ENCODE data around the gene C1S. TPM values are rescaled to one million over a fixed set of nuclear protein-coding genes. Genes with fewer than 3 reads are reported as not detected.

The C1S gene
- total and polyA plus RNA-seq, 2 donors (not counting 1 experiment from before 2014, with no cell fraction given), result 0.21 to 0.64 TPM

GRCh38 chr12:7061596-7061995 lies 1.1 kb downstream of the C1S start:
- no peaks in the 10 kb centered on the region for H4K20me1 ChIP-seq (ENCODE audit: control insufficient read depth, insufficient read depth, low read length, poor library complexity, severe bottlenecking)
- ChIA-PET CTCF (no interaction called here), POLR2A (no interaction called here)
- H3K9me3 Mint-ChIP-seq (ENCODE audit: insufficient read depth), result no peaks in the 10 kb centered on the region
- H3K27me3 Mint-ChIP-seq, result peaks cover 38% of the 10 kb centered on the region
- no peak overlapping the region for H2AFZ ChIP-seq (ENCODE audit: insufficient read depth, low read depth, low read length, poor library complexity, severe bottlenecking)
- no peak for TF ChIP-seq CTCF (IDR thresholded peaks at IDR 0.05)
- TF ChIP-seq EZH2 (IDR thresholded peaks at IDR 0.05; ENCODE audit: borderline replicate concordance, insufficient read depth, low read depth, low read length, poor library complexity, severe bottlenecking), result no peak
- no peaks in the 10 kb centered on the region for H3K9me3 ChIP-seq (ENCODE audit: control extremely low read depth in 1 of 3, control insufficient read depth in 2 of 3, insufficient read depth in 1 of 3, low read length in 2 of 3)
- DNase-seq, result no peak
- H3K4me1 Mint-ChIP-seq, result no peaks in the 10 kb centered on the region
- no peaks in the 10 kb centered on the region for H3K4me1 ChIP-seq (ENCODE audit: control insufficient read depth in 2 of 2, insufficient read depth in 2 of 2, low read length in 2 of 2)
- no peak for ATAC-seq (ENCODE audit: low read depth)
- H3K79me2 ChIP-seq (ENCODE audit: control insufficient read depth, insufficient read depth, low read length), result no peaks in the 10 kb centered on the region
- WGBS (ENCODE audit: insufficient coverage), result 100% methylated on average over 7 of the region's 7 CpGs
- no peak overlapping the region for H3K4me2 ChIP-seq (replicated peaks; ENCODE audit: low read depth, low read length, poor library complexity, severe bottlenecking)
- H3K27ac Mint-ChIP-seq, result no peak overlapping the region
- H3K27me3 ChIP-seq (replicated peaks in 1 of 4; ENCODE audit: control extremely low read depth in 1 of 4, control insufficient read depth in 3 of 4, insufficient read depth in 4 of 4, low read length in 3 of 4), result peaks cover 0 to 6% (median 0%) of the 10 kb centered on the region in 4 experiments
- H3K36me3 ChIP-seq (replicated peaks in 1 of 2; ENCODE audit: control extremely low read depth in 1 of 2, control insufficient read depth in 1 of 2, extremely low read depth in 1 of 2, insufficient read depth in 2 of 2, low read length in 1 of 2), result no peaks in the 10 kb centered on the region
- H3K4me3 Mint-ChIP-seq, result no peak overlapping the region
- no peak overlapping the region for H3K4me3 ChIP-seq (ENCODE audit: control extremely low read depth in 1 of 5, extremely low read depth in 1 of 5, insufficient read depth in 1 of 5, low read depth in 2 of 5, low read length in 4 of 5)
- no peak overlapping the region for H3K9ac ChIP-seq (ENCODE audit: low read length)
- intact Hi-C loops (cut with micrococcal nuclease), result no loop called here
- H3K27ac ChIP-seq (ENCODE audit: low read length in 2 of 2), result no peak overlapping the region

GRCh38 chr12:7064516-7064915 lies 4.0 kb downstream of the C1S start:
- Histone ChIP-seq H3K27ac (ENCODE audit: low read length in 2 of 2) (no peak overlapping the region), H3K36me3 (replicated peaks in 1 of 2; ENCODE audit: control extremely low read depth in 1 of 2, control insufficient read depth in 1 of 2, extremely low read depth in 1 of 2, insufficient read depth in 2 of 2, low read length in 1 of 2) (no peaks in the 10 kb centered on the region), H3K27me3 (replicated peaks in 1 of 4; ENCODE audit: control extremely low read depth in 1 of 4, control insufficient read depth in 3 of 4, insufficient read depth in 4 of 4, low read length in 3 of 4) (peaks cover 0 to 3% (median 0%) of the 10 kb centered on the region in 4 experiments), H3K4me2 (replicated peaks; ENCODE audit: low read depth, low read length, poor library complexity, severe bottlenecking) (no peak overlapping the region), H3K4me1 (ENCODE audit: control insufficient read depth in 2 of 2, insufficient read depth in 2 of 2, low read length in 2 of 2) (no peaks in the 10 kb centered on the region), H3K79me2 (ENCODE audit: control insufficient read depth, insufficient read depth, low read length) (no peaks in the 10 kb centered on the region), H2AFZ (ENCODE audit: insufficient read depth, low read depth, low read length, poor library complexity, severe bottlenecking) (no peak overlapping the region), H3K4me3 (ENCODE audit: control extremely low read depth in 1 of 5, extremely low read depth in 1 of 5, insufficient read depth in 1 of 5, low read depth in 2 of 5, low read length in 4 of 5) (no peak overlapping the region), H3K9ac (ENCODE audit: low read length) (no peak overlapping the region), H3K9me3 (ENCODE audit: control extremely low read depth in 1 of 3, control insufficient read depth in 2 of 3, insufficient read depth in 1 of 3, low read length in 2 of 3) (no peaks in the 10 kb centered on the region), H4K20me1 (ENCODE audit: control insufficient read depth, insufficient read depth, low read length, poor library complexity, severe bottlenecking) (no peaks in the 10 kb centered on the region)
- DNase-seq (no peak), ATAC-seq (ENCODE audit: low read depth) (no peak)
- Mint-ChIP-seq H3K4me1 (no peaks in the 10 kb centered on the region), H3K4me3 (no peak overlapping the region), H3K27me3 (peaks cover 33% of the 10 kb centered on the region), H3K27ac (no peak overlapping the region), H3K9me3 (ENCODE audit: insufficient read depth) (no peaks in the 10 kb centered on the region)
- CTCF ChIA-PET, result interaction anchor here (1.3 kb wide), 1 partner anchor 49 kb away, joined by 3 read pairs; no protein-coding TSS in a partner anchor
- intact Hi-C loops (cut with micrococcal nuclease), result no loop called here
- POLR2A ChIA-PET, result no interaction called here
- no CpG with 5 or more reads among the region's 3 CpGs for WGBS (ENCODE audit: insufficient coverage)
- TF ChIP-seq EZH2 (IDR thresholded peaks at IDR 0.05; ENCODE audit: borderline replicate concordance, insufficient read depth, low read depth, low read length, poor library complexity, severe bottlenecking) (no peak), CTCF (IDR thresholded peaks at IDR 0.05) (no peak)
